MM.1S (cell line): ENCODE data around the gene GH2.
"Not testable (repeated sequence)": the region's sequence is repeated elsewhere in the genome, so short reads cannot be mapped to it uniquely, and the experiment has no call there.

Experiments used
- DNase-seq: peaks from one replicate; pipeline ENCODE4 v3.0.0-alpha.2; 2015
- H2AFZ ChIP-seq: fragments of 300-600 bp; sonication (generic); 2 replicates; pipeline ENCODE4 v1.6.0; 2016; ENCODE audit warnings: antibody characterized with exemption, low read length
- H3F3A ChIP-seq: fragments of 300-600 bp; sonication (generic); 2 replicates; pipeline ENCODE4 v1.6.1; 2016; ENCODE audit warnings: mild to moderate bottlenecking, antibody characterized with exemption, low read length, moderate library complexity, mixed read lengths; ENCODE audit not compliant: insufficient read depth
- H3K27ac ChIP-seq: fragments of 300-600 bp; sonication (generic); 2 replicates; pipeline ENCODE4 v1.5.1; 2016; ENCODE audit warnings: mild to moderate bottlenecking, low read length
- H3K27me3 ChIP-seq: fragments of 300-600 bp; sonication (generic); replicated peaks from 2 replicates; pipeline ENCODE4 v1.6.0; 2016; ENCODE audit warnings: low read length; ENCODE audit not compliant: insufficient read depth
- H3K36me3 ChIP-seq: fragments of 300-600 bp; sonication (generic); replicated peaks from 2 replicates; pipeline ENCODE4 v1.6.1; 2016; ENCODE audit warnings: mild to moderate bottlenecking, low read length, mixed read lengths; ENCODE audit not compliant: insufficient read depth
- H3K4me1 ChIP-seq: fragments of 300-600 bp; sonication (generic); 2 replicates; pipeline ENCODE4 v1.6.1; 2016; ENCODE audit warnings: low read length, mixed read lengths
- H3K4me2 ChIP-seq: fragments of 300-600 bp; sonication (generic); 2 replicates; pipeline ENCODE4 v1.6.0; 2016; ENCODE audit warnings: low read depth, low read length
- H3K4me3 ChIP-seq: fragments of 300-600 bp; sonication (generic); 2 replicates; pipeline ENCODE4 v1.5.1; 2016; ENCODE audit warnings: low read length, mixed read lengths
- H3K79me2 ChIP-seq: fragments of 300-600 bp; sonication (generic); 2 replicates; pipeline ENCODE4 v1.6.1; 2016; ENCODE audit warnings: mixed run types, low read length, mixed read lengths
- H3K9ac ChIP-seq: fragments of 300-600 bp; sonication (generic); 2 replicates; pipeline ENCODE4 v1.6.1; 2016; ENCODE audit warnings: low read length, mixed read lengths
- H3K9me2 ChIP-seq: fragments of 300-600 bp; sonication (generic); replicated peaks from 2 replicates; pipeline ENCODE4 v1.6.1; 2016; ENCODE audit warnings: mild to moderate bottlenecking, low read length, mixed read lengths; ENCODE audit not compliant: insufficient read depth
- H3K9me3 ChIP-seq: fragments of 300-600 bp; sonication (generic); replicated peaks from 2 replicates; pipeline ENCODE4 v1.6.1; 2016; ENCODE audit warnings: mild to moderate bottlenecking, low read length, mixed read lengths; ENCODE audit not compliant: insufficient read depth
- H4K20me1 ChIP-seq: fragments of 300-600 bp; sonication (generic); 2 replicates; pipeline ENCODE4 v1.6.1; 2016; ENCODE audit warnings: mild to moderate bottlenecking, low read length, moderate library complexity, mixed read lengths; ENCODE audit not compliant: insufficient read depth
- TF ChIP-seq, protein P1 (sequence below): fragments of 300-600 bp; sonication (generic); IDR thresholded peaks from 2 replicates; pipeline ENCODE4 v1.5.1; 2016; ENCODE audit warnings: antibody characterized with exemption, low read length, mixed read lengths

Gene GH2

DNA sequence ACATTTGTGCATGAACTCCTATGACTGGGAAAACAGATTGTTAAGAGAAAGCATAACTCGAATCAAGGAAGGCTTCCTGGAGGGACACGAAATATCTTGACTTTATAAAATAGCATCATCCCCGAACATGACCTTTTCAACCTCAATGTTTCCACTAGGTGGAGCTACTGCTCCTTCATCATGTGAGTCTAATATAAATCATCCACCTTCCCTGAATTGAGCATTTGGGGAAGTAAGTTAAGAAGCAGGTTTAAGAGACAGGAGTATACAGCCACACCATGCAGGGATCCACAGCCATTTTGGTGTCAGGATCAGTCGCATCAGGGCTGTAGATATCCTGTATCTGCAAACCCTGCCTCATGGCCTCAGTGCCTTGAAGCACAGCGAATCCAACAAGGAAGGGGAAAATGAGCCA, 22.1 kb upstream of the GH2 start:
- not testable (repeated sequence) for H3K4me3 ChIP-seq

DNA sequence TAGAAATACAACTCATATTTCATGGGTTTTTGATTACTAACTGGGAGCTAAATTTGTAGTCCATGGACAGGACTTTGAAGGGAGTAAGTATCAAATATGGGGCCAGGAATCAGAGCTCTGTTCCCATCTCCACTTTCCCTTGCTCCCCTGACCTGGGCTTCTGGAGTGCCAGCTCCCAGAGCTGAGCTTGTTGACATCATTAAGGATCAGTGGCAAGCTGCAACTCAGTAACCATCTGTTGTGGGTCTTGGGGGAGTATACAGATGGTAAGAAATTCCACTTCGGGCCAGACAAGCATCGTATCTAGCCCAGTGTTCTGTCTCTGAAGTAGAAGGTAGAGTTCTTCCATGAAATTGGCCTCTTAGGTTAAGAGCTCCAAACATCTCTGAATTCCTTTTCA, 20.2 kb upstream of the GH2 start:
- H3K9me3 ChIP-seq, H3K4me2 ChIP-seq, H3F3A ChIP-seq, H3K9me2 ChIP-seq, H3K4me3 ChIP-seq, DNase-seq, H3K27ac ChIP-seq, H3K79me2 ChIP-seq, H3K36me3 ChIP-seq, H3K9ac ChIP-seq, H4K20me1 ChIP-seq, H3K27me3 ChIP-seq, H3K4me1 ChIP-seq, H2AFZ ChIP-seq: not testable (repeated sequence)

More for the DNA sequence above, 22.1 kb upstream of the GH2 start:
- not testable (repeated sequence) for H3K4me1 ChIP-seq, H3K36me3 ChIP-seq, H3K9me2 ChIP-seq, H3K9me3 ChIP-seq, DNase-seq, H3F3A ChIP-seq, H3K27me3 ChIP-seq, H3K79me2 ChIP-seq, H3K9ac ChIP-seq, H3K4me2 ChIP-seq, H2AFZ ChIP-seq, H3K27ac ChIP-seq, H4K20me1 ChIP-seq
- TF ChIP-seq, protein P1, sequence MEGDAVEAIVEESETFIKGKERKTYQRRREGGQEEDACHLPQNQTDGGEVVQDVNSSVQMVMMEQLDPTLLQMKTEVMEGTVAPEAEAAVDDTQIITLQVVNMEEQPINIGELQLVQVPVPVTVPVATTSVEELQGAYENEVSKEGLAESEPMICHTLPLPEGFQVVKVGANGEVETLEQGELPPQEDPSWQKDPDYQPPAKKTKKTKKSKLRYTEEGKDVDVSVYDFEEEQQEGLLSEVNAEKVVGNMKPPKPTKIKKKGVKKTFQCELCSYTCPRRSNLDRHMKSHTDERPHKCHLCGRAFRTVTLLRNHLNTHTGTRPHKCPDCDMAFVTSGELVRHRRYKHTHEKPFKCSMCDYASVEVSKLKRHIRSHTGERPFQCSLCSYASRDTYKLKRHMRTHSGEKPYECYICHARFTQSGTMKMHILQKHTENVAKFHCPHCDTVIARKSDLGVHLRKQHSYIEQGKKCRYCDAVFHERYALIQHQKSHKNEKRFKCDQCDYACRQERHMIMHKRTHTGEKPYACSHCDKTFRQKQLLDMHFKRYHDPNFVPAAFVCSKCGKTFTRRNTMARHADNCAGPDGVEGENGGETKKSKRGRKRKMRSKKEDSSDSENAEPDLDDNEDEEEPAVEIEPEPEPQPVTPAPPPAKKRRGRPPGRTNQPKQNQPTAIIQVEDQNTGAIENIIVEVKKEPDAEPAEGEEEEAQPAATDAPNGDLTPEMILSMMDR: peak; percentile 31

DNA sequence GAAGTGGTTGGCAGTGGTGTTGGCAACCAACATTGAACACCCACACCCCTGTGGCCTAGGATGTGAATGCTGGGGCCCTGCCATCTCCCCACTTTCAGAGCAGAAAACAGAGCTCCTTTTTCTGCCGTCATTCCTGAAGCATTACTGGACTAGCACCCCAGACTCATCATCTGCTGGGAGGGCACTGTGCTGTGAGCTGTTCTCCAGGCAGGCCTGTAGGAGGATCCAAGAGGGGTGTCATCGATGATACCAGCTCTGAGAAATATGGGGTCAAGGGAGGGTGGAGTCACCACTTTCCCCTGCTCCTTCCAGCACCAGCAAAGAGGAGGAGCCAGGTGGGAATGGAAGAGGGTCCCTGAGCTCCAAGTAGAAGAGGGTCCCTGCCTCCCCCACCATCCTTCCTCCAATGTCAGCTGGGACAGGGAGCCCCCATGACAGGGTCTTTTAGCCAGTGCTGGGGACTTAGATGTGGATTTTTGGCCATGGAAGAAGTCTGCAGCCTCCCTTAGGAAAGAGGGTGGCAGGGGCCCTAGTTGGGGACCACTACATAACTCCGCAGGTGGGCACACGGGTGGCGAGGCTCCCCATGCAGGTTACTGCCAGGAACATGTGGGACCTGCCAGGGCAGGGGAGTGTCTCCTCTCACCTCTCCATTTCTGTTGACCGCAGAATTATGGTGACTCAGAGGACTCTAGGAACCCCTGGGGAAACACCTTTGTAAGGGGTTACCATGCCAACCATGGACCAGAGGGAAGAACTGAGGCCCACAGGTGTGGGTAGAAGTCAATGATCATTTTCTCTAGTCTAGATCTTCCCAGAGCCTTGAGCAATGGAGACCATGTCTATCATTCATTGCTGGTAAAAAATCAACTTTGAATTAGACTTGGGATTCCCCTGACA, 17.4 kb upstream of the GH2 start:
- not testable (repeated sequence) for H3K27me3 ChIP-seq, H3K9ac ChIP-seq, H3K9me3 ChIP-seq, H2AFZ ChIP-seq, H4K20me1 ChIP-seq, H3K9me2 ChIP-seq, H3K4me2 ChIP-seq, H3K79me2 ChIP-seq, H3K4me3 ChIP-seq, H3F3A ChIP-seq, H3K36me3 ChIP-seq, H3K4me1 ChIP-seq, H3K27ac ChIP-seq
- peak; percentile 78 for DNase-seq

DNA sequence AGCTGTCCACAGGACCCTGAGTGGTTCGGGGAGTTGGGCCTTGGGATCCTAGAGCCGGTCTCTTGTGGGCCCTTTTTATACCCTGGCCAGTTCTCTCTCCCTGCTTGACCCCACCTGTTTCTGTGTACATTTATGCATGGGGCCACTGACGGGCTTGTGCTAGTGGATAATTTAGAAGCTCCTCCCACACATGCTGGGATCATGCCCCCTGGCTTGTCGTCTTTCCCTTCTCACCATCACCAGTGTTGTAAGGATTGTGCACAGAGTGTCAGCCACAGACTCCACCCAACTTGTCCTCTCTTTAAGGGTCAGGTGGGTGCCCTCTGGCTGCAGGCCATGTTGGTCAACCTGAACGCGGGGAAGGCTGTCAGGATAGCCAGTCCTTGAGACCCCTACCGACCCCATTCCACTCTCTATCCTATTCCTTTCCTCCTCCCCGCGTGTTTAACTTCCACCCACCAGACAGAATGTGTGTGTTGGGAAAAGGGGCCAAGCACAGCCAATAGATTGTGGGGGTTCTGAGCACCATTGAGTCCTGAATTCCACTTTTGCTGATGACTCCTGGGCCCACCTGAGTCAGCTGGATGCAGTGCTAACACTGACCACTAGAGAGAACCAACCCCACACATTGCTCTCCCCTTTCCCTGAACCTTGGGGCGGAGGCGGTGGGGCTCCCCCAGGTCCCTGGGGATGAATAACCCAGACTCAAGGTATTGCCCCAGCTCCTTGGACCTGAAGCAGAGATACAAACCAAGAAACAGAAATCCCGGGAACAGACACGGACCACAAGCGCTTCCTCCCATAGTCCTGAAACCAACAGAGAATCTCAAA, 15.0 kb upstream of the GH2 start, which contains the start of gene CSH1:
TSS of gene CSH1 (minus strand) at position 51 of the 831 bp plus-strand sequence. CDS start 63 bp downstream, outside the sequence.
- H3K9me3 ChIP-seq, H3K4me1 ChIP-seq, H3F3A ChIP-seq, H3K4me3 ChIP-seq, H3K27me3 ChIP-seq, H3K9me2 ChIP-seq, H4K20me1 ChIP-seq, H3K9ac ChIP-seq, H3K4me2 ChIP-seq, H2AFZ ChIP-seq, H3K79me2 ChIP-seq, H3K36me3 ChIP-seq, DNase-seq, H3K27ac ChIP-seq: not testable (repeated sequence)

DNA sequence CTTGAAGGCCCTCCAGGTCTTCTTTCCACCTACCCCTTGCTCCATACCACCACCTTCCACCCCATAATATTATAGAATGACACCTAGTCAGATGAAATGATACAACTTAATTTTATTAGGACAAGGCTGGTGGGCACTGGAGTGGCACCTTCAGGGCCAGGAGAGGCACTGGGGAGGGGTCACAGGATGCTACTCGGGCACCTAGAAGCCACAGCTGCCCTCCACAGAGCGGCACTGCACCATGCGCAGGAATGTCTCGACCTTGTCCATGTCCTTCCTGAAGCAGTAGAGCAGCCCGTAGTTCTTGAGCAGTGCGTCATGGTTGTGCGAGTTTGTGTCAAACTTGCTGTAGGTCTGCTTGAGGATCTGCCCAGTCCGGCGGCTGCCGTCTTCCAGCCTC, 13.1 kb upstream of the GH2 start:
- H3F3A ChIP-seq, H3K27me3 ChIP-seq, H3K4me1 ChIP-seq, H2AFZ ChIP-seq, H4K20me1 ChIP-seq, H3K27ac ChIP-seq, H3K4me2 ChIP-seq, H3K9me3 ChIP-seq, H3K9me2 ChIP-seq, H3K4me3 ChIP-seq, DNase-seq, H3K9ac ChIP-seq, H3K79me2 ChIP-seq, H3K36me3 ChIP-seq: not testable (repeated sequence)

DNA sequence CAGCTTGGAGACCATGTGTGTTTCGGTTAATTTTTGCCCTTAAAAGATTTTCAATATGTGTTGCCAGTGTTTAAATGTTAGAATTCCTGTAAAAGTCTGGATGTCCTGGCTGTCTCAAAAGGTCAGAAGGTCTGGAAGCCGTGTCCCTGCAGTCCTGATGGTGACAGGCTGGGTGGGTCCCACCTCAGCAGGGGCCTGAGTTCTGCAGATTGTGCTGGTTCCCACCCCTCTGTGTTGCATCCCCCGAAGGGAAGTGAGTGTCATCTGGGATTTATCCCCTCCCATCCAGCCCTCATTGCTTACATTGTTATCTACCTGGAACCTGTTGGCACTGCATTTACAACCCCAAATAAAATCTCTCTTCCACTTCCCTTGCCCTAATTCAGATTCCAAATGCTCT, 12.3 kb upstream of the GH2 start:
- not testable (repeated sequence) for H3K4me2 ChIP-seq, DNase-seq, H3K79me2 ChIP-seq, H2AFZ ChIP-seq, H3K9ac ChIP-seq, H4K20me1 ChIP-seq, H3K9me3 ChIP-seq, H3K27me3 ChIP-seq, H3K36me3 ChIP-seq, H3F3A ChIP-seq, H3K4me3 ChIP-seq, H3K27ac ChIP-seq, H3K9me2 ChIP-seq, H3K4me1 ChIP-seq

DNA sequence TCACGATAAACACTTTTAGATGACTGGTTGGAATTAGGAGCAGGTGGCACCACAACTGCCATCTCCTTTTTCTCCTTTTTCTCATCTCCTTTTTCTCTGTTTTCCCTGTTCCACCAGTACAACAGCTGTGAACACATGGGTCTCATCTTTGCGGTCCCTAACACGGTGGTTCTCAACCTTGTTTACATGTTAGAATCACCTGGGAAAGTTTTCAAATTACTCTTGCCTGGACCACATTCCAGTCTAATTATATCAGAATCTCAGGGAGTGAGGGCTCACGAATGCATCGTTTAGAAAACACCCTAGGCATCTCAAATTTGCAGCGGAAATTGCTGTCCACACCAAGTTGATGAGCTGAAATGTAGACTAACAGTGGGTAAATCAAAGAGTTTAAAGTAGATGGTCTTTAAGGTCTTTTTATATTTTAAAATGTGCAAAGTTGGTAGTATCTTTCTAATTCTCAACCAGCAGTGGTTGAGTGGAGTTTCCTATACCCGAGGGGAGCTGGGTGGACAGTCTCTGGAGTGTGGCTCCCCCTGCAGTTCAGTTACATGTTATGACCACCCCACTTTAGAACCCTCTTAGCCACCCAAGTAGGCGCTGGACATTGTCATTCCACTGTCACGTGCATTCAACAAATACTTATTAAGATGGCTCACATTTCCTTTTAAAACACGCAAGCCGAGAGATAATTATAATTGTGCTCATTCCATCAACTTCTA, 10.7 kb upstream of the GH2 start:
- H3K36me3 ChIP-seq, H3K9me2 ChIP-seq, H3K4me2 ChIP-seq, H3K79me2 ChIP-seq, H3F3A ChIP-seq, H4K20me1 ChIP-seq, H3K27me3 ChIP-seq, H3K4me3 ChIP-seq, H3K9ac ChIP-seq, H3K27ac ChIP-seq, H2AFZ ChIP-seq, H3K4me1 ChIP-seq, DNase-seq, H3K9me3 ChIP-seq: not testable (repeated sequence)
